ENCODE data around the gene ANGEL2.

The ANGEL2 gene

DNA sequence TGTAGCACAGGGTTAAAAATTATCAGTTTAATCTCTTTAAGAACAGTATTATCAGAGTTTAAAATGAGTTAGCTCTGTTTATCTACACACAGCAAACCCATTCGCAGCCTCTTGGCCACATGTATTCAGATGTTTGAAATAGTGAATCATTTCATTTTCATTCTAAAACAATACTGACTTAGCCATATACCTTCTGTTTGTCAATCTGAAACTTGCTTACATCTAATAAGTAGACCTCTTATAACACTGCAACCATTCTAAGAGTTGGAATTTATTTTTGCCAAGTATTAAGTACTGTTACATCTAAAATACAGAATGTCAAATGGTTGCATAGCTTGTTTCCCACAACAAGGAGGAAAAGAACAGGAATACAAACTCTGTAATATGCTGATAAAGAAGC is 25.4 kb downstream of the ANGEL2 start:
- DNase-seq (ENCODE audit: low spot score): no peak
- H3K27ac ChIP-seq: no peak overlapping the region
- H3K4me3 ChIP-seq: no peak overlapping the region
- TF ChIP-seq CTCF (IDR thresholded peaks at IDR 0.05): no peak

DNA sequence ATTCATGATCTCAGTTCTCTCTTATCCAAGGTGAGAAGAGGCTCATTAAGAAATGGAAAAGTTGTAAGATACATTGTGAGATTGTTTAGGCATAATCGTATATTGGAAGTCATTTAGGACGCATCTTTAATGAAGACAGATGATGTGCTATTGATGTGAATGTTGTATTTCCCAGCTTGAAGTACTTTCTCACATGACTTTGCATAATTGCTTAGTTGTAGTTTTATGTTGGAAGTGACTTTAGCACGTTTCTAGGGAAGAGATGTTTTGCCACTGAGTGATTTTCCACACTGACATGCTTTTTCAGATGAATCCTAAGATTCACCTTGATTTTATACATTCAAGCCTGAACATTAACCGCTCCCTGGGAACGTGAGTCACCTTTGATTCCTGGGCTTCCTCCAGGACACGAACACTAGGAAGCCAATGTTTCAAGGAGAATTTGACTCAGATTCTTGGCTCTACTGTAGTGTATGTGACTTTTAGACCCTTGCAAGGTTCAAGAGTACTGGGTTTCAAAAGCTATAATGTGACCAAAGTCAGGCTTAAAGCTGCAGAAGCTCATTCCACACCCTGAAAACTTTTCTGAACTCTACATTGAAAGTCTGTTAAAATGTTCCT is 27.9 kb downstream of the ANGEL2 start:
- DNase-seq (ENCODE audit: low spot score): no peak
- Histone ChIP-seq H3K27ac (no peak overlapping the region), H3K4me3 (no peak overlapping the region)
- no peak for TF ChIP-seq CTCF (IDR thresholded peaks at IDR 0.05)

GRCh38 chr1:212986551-212986950 is 29.1 kb downstream of the ANGEL2 start:
- TF ChIP-seq CTCF (IDR thresholded peaks at IDR 0.05): no peak
- Histone ChIP-seq H3K4me3 (no peak overlapping the region), H3K27ac (no peak overlapping the region)
- no peak for DNase-seq (ENCODE audit: low spot score)

- DNase-seq (ENCODE audit: low spot score): no peak
- H3K4me3 ChIP-seq: no peak overlapping the region
- no peak overlapping the region for H3K27ac ChIP-seq
- no peak for TF ChIP-seq CTCF (IDR thresholded peaks at IDR 0.05)
These were observed 31.0 kb downstream of the ANGEL2 start for GRCh38 chr1:212984522-212985291.

GRCh38 chr1:212983482-212983881 is 32.2 kb downstream of the ANGEL2 start:
- H3K4me3 ChIP-seq: no peak overlapping the region
- no peak overlapping the region for H3K27ac ChIP-seq
- no peak for TF ChIP-seq CTCF (IDR thresholded peaks at IDR 0.05)
- no peak for DNase-seq (ENCODE audit: low spot score)

GRCh38 chr1:212982430-212983152 is 33.1 kb downstream of the ANGEL2 start:
- no peak overlapping the region for H3K27ac ChIP-seq
- no peak for TF ChIP-seq CTCF (IDR thresholded peaks at IDR 0.05)
- no peak for DNase-seq (ENCODE audit: low spot score)
- no peak overlapping the region for H3K4me3 ChIP-seq
